Thyroid gland (tissue), 4 donors: ENCODE measurements around the gene FGF7.

Experiments
- POLR2A ChIP-seq, 2 donors: fragments of 450-650 bp; IDR thresholded peaks; one replicate each; pipeline ENCODE4 v1.6.1; 2017; ENCODE audit warnings: antibody characterized with exemption in 2 of 2, mild to moderate bottlenecking in 2 of 2, moderate library complexity in 1 of 2
- TF ChIP-seq, protein P1 (sequence below), 6 experiments: fragments of 200-600 bp in 3 of 6; fragments of 450-650 bp in 3 of 6; sonication (generic) in 3 of 6; IDR thresholded peaks; one replicate each; pipeline ENCODE4 v1.5.1; 2016 to 2019; ENCODE audit warnings: antibody characterized with exemption in 6 of 6, mild to moderate bottlenecking in 2 of 6, inconsistent platforms in 1 of 6, moderate library complexity in 1 of 6

DNA sequence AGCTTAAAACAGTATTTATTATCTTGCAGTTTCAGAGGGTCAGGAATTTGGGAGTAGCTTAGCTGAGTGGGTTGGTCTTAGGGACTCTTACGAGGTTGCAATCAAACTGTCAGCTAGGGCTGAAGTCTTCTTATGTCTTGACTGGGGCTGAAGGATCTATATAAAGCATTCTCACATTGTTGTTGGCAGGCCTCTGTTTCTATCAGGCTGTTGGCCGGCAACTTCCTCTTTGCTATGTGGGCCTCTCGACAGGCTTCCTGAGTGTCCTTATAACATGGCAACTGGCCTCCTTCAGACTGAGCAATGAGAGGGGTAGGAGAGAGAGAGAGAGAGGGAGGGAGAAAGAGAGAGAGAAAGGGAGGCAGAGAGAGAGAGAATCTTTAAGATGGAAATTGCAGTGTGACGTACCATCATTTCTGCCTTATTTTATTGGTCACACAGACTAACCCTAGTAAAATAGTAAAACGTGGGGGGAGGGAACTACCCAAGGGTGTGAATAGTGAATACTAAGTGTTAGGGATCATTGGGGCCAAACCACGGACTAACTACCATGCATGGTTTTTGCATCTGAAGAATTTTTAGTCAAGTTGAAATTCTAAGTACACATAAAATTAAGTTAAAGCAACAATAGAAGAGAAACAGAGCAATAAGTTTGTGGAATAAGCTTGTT is 16.1 kb downstream of the FGF7 start:
- TF ChIP-seq, protein P1, sequence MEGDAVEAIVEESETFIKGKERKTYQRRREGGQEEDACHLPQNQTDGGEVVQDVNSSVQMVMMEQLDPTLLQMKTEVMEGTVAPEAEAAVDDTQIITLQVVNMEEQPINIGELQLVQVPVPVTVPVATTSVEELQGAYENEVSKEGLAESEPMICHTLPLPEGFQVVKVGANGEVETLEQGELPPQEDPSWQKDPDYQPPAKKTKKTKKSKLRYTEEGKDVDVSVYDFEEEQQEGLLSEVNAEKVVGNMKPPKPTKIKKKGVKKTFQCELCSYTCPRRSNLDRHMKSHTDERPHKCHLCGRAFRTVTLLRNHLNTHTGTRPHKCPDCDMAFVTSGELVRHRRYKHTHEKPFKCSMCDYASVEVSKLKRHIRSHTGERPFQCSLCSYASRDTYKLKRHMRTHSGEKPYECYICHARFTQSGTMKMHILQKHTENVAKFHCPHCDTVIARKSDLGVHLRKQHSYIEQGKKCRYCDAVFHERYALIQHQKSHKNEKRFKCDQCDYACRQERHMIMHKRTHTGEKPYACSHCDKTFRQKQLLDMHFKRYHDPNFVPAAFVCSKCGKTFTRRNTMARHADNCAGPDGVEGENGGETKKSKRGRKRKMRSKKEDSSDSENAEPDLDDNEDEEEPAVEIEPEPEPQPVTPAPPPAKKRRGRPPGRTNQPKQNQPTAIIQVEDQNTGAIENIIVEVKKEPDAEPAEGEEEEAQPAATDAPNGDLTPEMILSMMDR (IDR thresholded peaks at IDR 0.05): peak in 3 of 6 experiments; percentile 20 to 32 (median 23)
- peak in 1 of 2 donors; percentile 30 for TF ChIP-seq POLR2A (IDR thresholded peaks at IDR 0.05)
